GM12878 (cell line): ENCODE results near the gene NPDC1.

Source experiments
- CREB1 ChIP-seq: IDR thresholded peaks from 2 replicates; pipeline ENCODE4 v1.6.1; 2012; ENCODE audit warnings: low read depth, mild to moderate bottlenecking, inconsistent platforms
- HDAC2 ChIP-seq: fragments of 200-600 bp; sonication (generic); IDR thresholded peaks from 2 replicates; pipeline ENCODE4 v1.6.1; 2017
- TF ChIP-seq, protein P1 (sequence below): IDR thresholded peaks from 2 replicates; pipeline ENCODE4 v1.6.1; 2012; ENCODE audit warnings: low read depth, low read length, improper control_type of control experiment

DNA sequence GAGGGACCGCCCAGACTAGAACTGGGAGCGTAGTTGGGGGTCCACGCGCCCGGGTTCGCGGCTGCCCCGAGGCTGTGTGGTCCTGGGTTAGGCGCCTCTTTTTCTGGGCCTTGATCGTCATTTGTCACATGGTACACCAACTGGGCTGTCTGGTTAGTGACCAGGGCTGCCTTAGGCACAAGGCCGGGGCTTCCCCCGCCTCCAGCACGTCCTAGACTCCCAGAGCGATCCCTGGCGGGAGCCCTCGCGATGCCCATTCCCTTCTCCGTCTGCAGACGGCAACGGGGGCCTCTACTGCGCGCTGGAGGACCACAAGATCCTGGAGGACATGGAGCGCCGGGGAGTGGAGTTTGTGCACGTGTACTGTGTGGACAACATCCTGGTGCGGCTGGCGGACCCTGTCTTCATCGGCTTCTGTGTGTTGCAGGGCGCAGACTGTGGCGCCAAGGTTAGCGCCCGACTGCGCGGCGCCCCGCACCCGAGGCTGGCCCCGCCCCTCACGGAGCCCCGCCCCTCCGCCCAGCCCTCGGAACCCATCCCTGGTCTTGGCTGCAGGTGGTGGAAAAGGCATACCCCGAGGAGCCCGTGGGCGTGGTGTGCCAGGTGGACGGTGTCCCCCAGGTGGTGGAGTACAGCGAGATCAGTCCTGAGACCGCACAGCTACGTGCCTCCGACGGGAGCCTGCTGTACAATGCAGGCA, 32.9 kb upstream of the NPDC1 start:
- TF ChIP-seq CREB1 (no peak), HDAC2 (no peak)
- TF ChIP-seq, protein P1, sequence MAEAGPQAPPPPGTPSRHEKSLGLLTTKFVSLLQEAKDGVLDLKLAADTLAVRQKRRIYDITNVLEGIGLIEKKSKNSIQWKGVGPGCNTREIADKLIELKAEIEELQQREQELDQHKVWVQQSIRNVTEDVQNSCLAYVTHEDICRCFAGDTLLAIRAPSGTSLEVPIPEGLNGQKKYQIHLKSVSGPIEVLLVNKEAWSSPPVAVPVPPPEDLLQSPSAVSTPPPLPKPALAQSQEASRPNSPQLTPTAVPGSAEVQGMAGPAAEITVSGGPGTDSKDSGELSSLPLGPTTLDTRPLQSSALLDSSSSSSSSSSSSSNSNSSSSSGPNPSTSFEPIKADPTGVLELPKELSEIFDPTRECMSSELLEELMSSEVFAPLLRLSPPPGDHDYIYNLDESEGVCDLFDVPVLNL: no peak
